HG03060 (cell line): ENCODE measurements around the gene RFX3.

Experiments used
- ATAC-seq: cut with Tn5 transposase; IDR thresholded peaks from one replicate; pipeline ENCODE4 v1.9.1; 2021; ENCODE audit warnings: low read depth, moderate number of reproducible peaks; ENCODE audit not compliant: unreplicated experiment

The RFX3 gene

GRCh38 chr9:3525836-3526164 lies at the start of gene RFX3:
Gene RFX3 (minus strand): TSS chr9:3526001. CDS start chr9:3395588, 130,413 bp downstream.
- peak; percentile 14 for ATAC-seq

DNA sequence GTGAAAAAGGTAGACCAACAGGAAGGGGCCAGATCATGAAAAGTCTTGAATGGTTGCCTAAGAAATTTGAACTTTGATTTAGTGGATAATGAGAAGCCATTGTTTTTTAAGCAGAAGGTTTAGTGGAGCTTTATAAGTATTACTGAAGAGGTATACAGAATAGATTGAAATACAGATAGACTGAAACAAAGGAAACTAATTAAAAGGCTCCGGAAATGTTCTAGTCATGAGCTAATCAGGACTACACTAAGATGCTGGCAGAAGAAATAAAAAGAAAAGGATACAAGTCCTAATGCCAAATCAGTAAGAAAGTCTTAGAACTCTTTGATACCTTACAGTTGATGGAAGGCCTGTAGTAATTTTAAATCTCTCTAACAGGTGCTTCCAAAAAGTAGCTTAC lies 45.7 kb upstream of the RFX3 start:
- ATAC-seq = no peak

DNA sequence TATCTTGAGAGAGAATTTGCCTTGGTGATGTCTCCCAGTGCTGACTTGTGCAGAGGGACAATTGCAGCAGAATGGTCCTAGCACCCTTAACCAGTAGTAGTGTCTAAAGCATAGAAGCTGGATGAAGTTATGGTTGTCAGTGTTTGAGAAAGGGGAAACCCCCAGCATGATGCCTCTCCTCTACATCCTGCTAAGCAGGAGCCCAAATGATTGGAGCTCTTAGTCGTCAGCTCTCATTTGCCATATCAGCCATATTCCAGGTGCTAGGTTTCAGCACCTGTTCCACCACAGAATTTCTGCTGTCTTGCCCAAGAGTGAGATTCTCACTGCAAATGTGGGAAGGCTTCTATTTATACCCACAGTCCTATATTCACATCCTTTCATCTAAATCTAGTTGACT lies 43.7 kb upstream of the RFX3 start:
- ATAC-seq = no peak

GRCh38 chr9:3567988-3568387 lies 42.2 kb upstream of the RFX3 start:
- ATAC-seq = no peak

DNA sequence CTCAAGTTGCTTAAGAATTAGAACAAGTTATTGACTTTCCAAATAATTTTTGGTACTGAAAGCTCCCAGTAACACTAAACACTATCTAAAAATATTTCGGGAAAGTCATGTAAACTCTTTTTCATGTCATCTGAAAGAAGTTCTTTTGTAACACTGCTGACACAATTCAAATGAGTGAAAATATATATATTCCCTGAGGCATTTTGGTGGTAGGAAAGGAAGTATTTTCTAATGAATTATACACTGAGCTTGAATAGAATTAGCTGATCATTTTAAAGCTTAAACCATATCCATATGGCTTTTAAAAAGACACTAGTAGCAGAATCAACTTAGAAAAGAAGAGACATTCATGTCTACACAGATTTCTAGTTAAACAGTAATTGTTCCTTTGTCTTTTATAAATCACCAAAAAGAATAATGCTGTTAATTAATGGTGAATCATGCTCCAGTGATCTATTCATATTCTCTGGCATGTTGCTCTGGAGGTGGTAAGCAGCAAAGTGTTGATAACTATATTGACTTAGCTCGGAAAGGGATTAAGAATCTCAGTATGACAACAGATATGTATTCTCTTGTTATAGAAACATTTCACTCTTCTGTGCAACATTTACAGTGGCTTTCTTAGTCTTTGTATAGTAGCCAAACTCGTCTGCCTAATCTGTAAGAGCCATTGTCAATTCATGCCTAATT lies 27.4 kb upstream of the RFX3 start:
- ATAC-seq = no peak

- ATAC-seq = no peak
Observed at GRCh38 chr9:3549225-3549624, 23.4 kb upstream of the RFX3 start.

- ATAC-seq = no peak
Observed at GRCh38 chr9:3548648-3549047, 22.8 kb upstream of the RFX3 start.

DNA sequence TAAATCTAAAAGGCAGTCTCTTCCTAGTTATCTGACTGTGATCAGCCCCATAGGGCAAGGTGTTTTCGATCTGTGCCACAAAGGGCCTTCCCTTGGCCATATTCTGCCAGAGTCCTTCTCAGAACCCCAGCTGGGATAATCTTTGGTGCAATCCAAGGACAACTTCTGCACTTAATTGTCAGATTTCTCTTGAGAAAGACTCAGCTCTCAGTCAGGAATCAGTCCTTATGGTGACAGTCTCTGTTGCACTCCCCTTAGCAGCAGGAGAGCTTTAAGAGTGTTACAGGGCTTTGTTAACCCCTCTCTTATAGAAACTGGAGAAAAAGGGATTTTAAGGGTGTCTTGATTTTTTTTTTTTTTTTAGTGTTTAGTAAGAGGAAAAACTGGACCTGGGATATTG lies 15.4 kb upstream of the RFX3 start:
- no peak for ATAC-seq

- no peak for ATAC-seq
Observed at GRCh38 chr9:3534614-3535404, 9.0 kb upstream of the RFX3 start.

GRCh38 chr9:3532158-3532557 lies 6.4 kb upstream of the RFX3 start:
- ATAC-seq = no peak

- ATAC-seq = no peak
Observed at GRCh38 chr9:3528451-3528850, 2.6 kb upstream of the RFX3 start.

GRCh38 chr9:3526997-3527940 lies 1.5 kb upstream of the RFX3 start:
- ATAC-seq = peak; percentile 1

- peak; percentile 38 for ATAC-seq
Observed at GRCh38 chr9:3526165-3526996, 580 bp upstream of the RFX3 start.

DNA sequence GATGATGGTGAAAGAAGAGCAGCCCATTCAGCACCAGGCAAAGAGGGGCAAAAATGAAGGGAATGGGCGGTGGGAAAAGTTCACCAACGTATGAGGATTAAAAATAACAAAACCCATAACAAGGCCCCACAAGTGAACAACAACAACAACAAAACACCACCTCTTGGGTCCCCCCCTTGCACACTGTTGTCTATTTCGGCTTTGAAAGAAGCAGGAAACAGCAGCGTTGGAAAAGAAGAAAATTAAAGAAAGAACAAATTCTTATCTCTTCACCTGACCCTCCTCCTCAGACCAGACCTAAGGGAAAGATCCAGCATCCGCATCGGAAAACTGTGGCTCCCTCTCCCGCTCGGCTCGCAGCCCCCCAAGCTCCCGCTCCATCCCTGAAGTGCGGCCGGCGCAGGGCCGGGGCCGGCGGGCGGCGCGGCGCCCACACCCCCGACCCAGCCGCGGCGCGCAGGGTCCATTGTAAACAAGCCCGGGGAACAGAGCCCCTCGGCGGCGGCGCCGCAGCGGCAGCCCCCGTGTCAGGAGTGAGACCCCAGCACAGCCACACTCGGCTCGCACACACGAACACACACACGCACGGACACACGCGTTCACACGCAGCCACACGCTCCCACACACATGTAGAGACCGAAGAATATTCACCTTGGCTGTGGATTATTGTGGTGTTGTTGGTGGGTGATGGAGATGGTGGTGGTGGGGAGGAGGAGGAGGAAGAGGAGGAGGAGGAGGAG lies 535 bp downstream of the RFX3 start:
- no peak for ATAC-seq

GRCh38 chr9:3521966-3522365 lies 3.8 kb downstream of the RFX3 start:
- no peak for ATAC-seq

DNA sequence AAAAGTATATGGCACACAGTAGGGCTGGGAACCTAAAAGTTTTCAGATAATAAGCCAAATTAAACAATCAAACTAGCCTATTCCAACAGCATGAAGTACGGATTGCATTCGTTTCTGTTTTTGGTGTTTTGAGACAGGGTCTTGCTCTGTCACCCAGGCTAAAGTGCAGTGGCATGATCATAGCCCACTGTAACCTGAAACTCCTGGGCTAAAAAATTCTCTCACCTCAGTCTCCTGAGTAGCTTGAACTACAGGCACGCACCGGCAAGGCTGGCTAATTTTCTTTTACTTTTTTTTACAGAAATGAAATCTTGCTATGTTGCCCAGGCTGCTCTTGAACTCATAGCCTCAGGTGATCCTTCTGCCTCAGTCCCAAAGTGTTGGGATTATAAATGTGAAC lies 5.2 kb downstream of the RFX3 start:
- no peak for ATAC-seq

DNA sequence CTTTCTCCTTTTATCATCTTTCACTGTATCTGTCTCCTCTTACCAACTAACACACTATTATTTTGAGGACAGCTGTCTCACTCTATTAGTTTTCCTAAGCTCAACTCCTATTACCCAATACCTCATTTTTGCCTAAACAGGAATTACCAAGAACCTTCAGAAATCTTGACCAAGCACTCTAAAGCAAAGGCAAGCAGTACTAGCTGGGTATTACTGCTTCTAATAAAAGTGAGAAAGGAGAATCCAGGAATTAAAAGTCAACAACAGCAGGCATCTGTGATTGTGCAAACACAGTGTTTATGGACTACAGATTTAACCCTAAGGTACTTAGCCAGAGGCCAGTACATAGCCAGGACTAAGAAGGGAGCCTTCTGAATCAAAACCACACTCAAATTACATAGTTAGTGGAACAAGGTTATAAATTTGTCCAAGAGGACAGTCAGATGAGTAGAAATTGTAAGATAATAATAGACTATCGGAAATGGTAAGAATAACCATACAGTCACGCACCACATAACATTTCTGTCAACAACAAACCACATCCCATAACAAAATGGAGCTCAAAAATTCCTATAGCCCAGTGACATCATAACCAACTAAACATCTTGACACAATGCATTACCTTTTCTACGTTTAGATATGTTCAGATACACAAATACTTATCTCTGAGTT lies 8.3 kb downstream of the RFX3 start:
- ATAC-seq = no peak

- no peak for ATAC-seq
Observed at GRCh38 chr9:3516667-3517330, 9.0 kb downstream of the RFX3 start.

- ATAC-seq = no peak
Observed at GRCh38 chr9:3515405-3515804, 10.4 kb downstream of the RFX3 start.
